Activated CD4-positive, alpha-beta T cell treated with anti-CD3 and anti-CD28 coated beads, Interleukin-2, amount 10 ng/mL, durations not matched to agents 7 days and 5 days (primary cell): ENCODE measurements around the gene GRID1. TPM values are rescaled to one million over a fixed set of nuclear protein-coding genes. Genes with fewer than 3 reads are reported as not detected.

Experiments
- CTCF ChIA-PET: fragments of 350-600 bp; sonication (Branson Sonifier 250); formaldehyde crosslinking; loops from one replicate; lab custom pipeline; 2021; ENCODE audit warnings: antibody characterized with exemption; lab: Charles Lee
- POLR2A ChIA-PET: fragments of 350-600 bp; sonication (Branson Sonifier 250); formaldehyde crosslinking; loops from one replicate; lab custom pipeline; 2021; ENCODE audit warnings: antibody characterized with exemption; lab: Charles Lee
- DNase-seq: peaks from one replicate; pipeline ENCODE4 v3.0.0-alpha.2; 2020
- H3K27ac Mint-ChIP-seq: one replicate; pipeline ENCODE4 v1.8.0; 2021; ENCODE audit warnings: mild to moderate bottlenecking, moderate library complexity, mixed read lengths
- H3K27me3 Mint-ChIP-seq: one replicate; pipeline ENCODE4 v1.8.0; 2021; ENCODE audit warnings: mixed read lengths
- H3K36me3 Mint-ChIP-seq: one replicate; pipeline ENCODE4 v1.8.0; 2021; ENCODE audit warnings: low read depth, mixed read lengths
- H3K4me1 Mint-ChIP-seq: one replicate; pipeline ENCODE4 v1.8.0; 2021; ENCODE audit warnings: mixed read lengths
- H3K4me3 Mint-ChIP-seq: one replicate; pipeline ENCODE4 v1.8.0; 2021; ENCODE audit warnings: mild to moderate bottlenecking, moderate library complexity, mixed read lengths
- H3K9me3 Mint-ChIP-seq: one replicate; pipeline ENCODE4 v1.8.0; 2021; ENCODE audit warnings: mixed read lengths
- total RNA-seq, 2 experiments: library from RNA; stranded (reverse); gene quantifications; one replicate each; pipeline ENCODE4 v1.2.3, GENCODE V29; 2021

GRID1 gene
- total RNA-seq, 2 experiments from 2014 or later: not detected

GRCh38 chr10:85665681-85666080 is 700.9 kb downstream of the GRID1 start:
- Mint-ChIP-seq H3K36me3 (no peaks in the 10 kb centered on the region), H3K27me3 (no peaks in the 10 kb centered on the region), H3K4me1 (peaks cover 5% of the 10 kb centered on the region), H3K27ac (no peak overlapping the region), H3K9me3 (no peaks in the 10 kb centered on the region), H3K4me3 (no peak overlapping the region)
- CTCF ChIA-PET: no interaction called here
- POLR2A ChIA-PET: no interaction called here
- no peak for DNase-seq

DNA sequence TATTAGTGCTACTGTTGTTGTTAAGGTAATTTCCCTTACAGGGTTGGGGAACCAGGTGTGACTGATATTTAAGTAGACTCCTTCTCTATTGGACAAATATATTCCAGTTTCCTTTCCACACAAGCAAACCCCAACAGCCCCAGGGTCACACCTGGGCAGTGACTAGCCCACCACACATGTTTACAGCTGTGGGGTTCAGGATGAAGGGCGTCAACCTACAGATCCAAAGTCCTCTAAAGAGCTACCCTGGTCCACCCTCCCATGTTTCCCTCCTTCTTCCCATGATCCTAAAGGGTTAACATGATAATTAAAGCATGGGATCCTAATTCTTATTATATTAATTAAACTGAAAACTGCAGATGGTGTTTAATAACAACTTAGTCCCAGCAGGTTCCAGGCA is 701.5 kb downstream of the GRID1 start:
- H3K27me3 Mint-ChIP-seq: no peaks in the 10 kb centered on the region
- POLR2A ChIA-PET: no interaction called here
- peaks cover 5% of the 10 kb centered on the region for H3K4me1 Mint-ChIP-seq
- no peaks in the 10 kb centered on the region for H3K36me3 Mint-ChIP-seq
- CTCF ChIA-PET: no interaction called here
- no peak overlapping the region for H3K27ac Mint-ChIP-seq
- no peaks in the 10 kb centered on the region for H3K9me3 Mint-ChIP-seq
- no peak overlapping the region for H3K4me3 Mint-ChIP-seq
- no peak for DNase-seq

- no peaks in the 10 kb centered on the region for H3K27me3 Mint-ChIP-seq
- POLR2A ChIA-PET: no interaction called here
- CTCF ChIA-PET: no interaction called here
- H3K4me1 Mint-ChIP-seq: peaks cover 3% of the 10 kb centered on the region
- no peak overlapping the region for H3K27ac Mint-ChIP-seq
- DNase-seq: no peak
- H3K36me3 Mint-ChIP-seq: no peaks in the 10 kb centered on the region
- no peak overlapping the region for H3K4me3 Mint-ChIP-seq
- H3K9me3 Mint-ChIP-seq: no peaks in the 10 kb centered on the region
Observed at GRCh38 chr10:85661123-85661522, 705.5 kb downstream of the GRID1 start.

DNA sequence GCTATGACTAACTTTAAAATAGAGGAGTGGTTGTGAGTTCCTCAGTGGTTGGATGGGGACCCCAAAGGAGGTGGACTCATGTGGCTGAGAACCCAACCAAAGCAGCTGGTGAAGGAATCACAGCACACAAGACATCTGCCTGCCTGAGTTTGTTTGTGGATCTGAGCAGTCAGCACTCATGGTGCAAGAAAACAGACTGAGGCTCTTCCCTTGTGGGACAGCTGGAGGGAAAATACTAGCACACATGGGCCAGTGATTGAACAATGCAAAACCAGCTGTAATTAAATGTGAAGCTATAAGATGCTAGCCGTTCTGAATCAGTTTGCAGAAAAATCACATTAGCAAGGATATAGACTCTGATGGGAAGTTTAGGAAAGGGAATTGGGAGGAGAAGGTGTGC is 707.3 kb downstream of the GRID1 start:
- CTCF ChIA-PET: interaction anchor here (1.1 kb wide), 1 partner anchor 15 kb away, joined by 4 read pairs; no protein-coding TSS in a partner anchor
- H3K27me3 Mint-ChIP-seq: no peaks in the 10 kb centered on the region
- H3K9me3 Mint-ChIP-seq: no peaks in the 10 kb centered on the region
- no peak overlapping the region for H3K27ac Mint-ChIP-seq
- DNase-seq: no peak
- H3K4me1 Mint-ChIP-seq: no peaks in the 10 kb centered on the region
- no peak overlapping the region for H3K4me3 Mint-ChIP-seq
- H3K36me3 Mint-ChIP-seq: no peaks in the 10 kb centered on the region
- POLR2A ChIA-PET: interaction anchor here (0.5 kb wide), 1 partner anchor 307 kb away, joined by 3 read pairs; no protein-coding TSS in a partner anchor

DNA sequence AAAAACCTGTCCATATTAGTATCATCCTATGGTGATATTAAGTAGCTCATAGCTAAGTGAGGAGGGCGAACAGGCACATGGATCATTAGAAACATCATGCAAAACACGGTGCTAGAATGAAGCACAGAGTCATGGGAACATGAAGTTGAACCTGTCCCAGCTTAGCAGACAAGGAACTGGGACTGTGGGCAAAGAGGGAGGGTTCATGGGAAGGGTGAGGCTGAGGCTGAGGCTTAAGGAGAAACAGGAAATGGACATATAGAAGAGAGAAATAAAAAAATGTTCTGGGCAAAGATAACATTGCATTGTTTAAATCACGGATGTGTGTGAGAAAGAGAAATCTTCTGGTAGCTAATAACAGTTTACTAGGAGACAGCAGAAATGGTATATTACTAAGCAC is 708.1 kb downstream of the GRID1 start:
- POLR2A ChIA-PET: interaction anchor here (0.5 kb wide), 1 partner anchor 306 kb away, joined by 3 read pairs; no protein-coding TSS in a partner anchor

GRCh38 chr10:85657476-85658113 is 709.0 kb downstream of the GRID1 start:
- no peaks in the 10 kb centered on the region for H3K4me1 Mint-ChIP-seq

More for the DNA sequence above, 708.1 kb downstream of the GRID1 start:
- H3K27me3 Mint-ChIP-seq: no peaks in the 10 kb centered on the region
- no peak for DNase-seq
- H3K4me1 Mint-ChIP-seq: no peaks in the 10 kb centered on the region
- no peaks in the 10 kb centered on the region for H3K36me3 Mint-ChIP-seq
- H3K9me3 Mint-ChIP-seq: no peaks in the 10 kb centered on the region
- H3K4me3 Mint-ChIP-seq: no peak overlapping the region
- H3K27ac Mint-ChIP-seq: no peak overlapping the region
- CTCF ChIA-PET: interaction anchor here (1.0 to 1.1 kb wide), 2 partner anchors 14 to 24 kb away, joined by 3 to 4 read pairs; no protein-coding TSS in a partner anchor

DNA sequence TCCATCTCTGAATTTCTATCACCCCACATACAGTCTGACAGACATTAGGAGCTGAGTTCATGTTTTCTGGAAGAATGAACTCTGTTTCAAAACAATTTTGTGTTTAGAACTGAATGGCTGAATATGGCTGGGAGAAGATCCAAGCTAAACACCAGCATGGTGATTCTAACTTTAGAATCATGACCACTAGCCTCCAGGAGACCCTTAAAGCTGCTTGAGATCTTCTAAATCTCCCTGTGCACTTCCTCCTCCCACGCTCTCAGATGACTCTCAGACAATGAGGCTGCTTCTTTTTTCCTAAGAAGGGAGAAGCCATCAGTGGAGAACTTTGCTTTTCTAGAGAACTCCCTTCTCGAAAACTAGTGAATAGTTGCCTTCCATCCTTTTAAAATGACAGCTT is 711.2 kb downstream of the GRID1 start:
- no peak for DNase-seq
- no peak overlapping the region for H3K27ac Mint-ChIP-seq
- ChIA-PET CTCF (interaction anchor here (1.0 kb wide), 2 partner anchors 9 to 24 kb away, joined by 3 read pairs; no protein-coding TSS in a partner anchor), POLR2A (no interaction called here)
- no peaks in the 10 kb centered on the region for H3K27me3 Mint-ChIP-seq
- H3K4me1 Mint-ChIP-seq: no peaks in the 10 kb centered on the region
- no peak overlapping the region for H3K4me3 Mint-ChIP-seq
- H3K36me3 Mint-ChIP-seq: no peaks in the 10 kb centered on the region
- H3K9me3 Mint-ChIP-seq: no peaks in the 10 kb centered on the region

More at GRCh38 chr10:85657476-85658113, 709.0 kb downstream of the GRID1 start:
- Mint-ChIP-seq H3K9me3 (no peaks in the 10 kb centered on the region), H3K4me3 (no peak overlapping the region), H3K36me3 (no peaks in the 10 kb centered on the region), H3K27ac (no peak overlapping the region), H3K27me3 (no peaks in the 10 kb centered on the region)
- POLR2A ChIA-PET: no interaction called here
- DNase-seq: no peak
- CTCF ChIA-PET: interaction anchor here (1.0 kb wide), 2 partner anchors 23 to 45 kb away, joined by 3 read pairs; no protein-coding TSS in a partner anchor

- H3K36me3 Mint-ChIP-seq: no peaks in the 10 kb centered on the region
- no peaks in the 10 kb centered on the region for H3K27me3 Mint-ChIP-seq
- DNase-seq: no peak
- H3K9me3 Mint-ChIP-seq: no peaks in the 10 kb centered on the region
- no peak overlapping the region for H3K27ac Mint-ChIP-seq
- no peaks in the 10 kb centered on the region for H3K4me1 Mint-ChIP-seq
- ChIA-PET POLR2A (no interaction called here), CTCF (no interaction called here)
- H3K4me3 Mint-ChIP-seq: no peak overlapping the region
Observed at GRCh38 chr10:85651497-85651882, 715.1 kb downstream of the GRID1 start.

DNA sequence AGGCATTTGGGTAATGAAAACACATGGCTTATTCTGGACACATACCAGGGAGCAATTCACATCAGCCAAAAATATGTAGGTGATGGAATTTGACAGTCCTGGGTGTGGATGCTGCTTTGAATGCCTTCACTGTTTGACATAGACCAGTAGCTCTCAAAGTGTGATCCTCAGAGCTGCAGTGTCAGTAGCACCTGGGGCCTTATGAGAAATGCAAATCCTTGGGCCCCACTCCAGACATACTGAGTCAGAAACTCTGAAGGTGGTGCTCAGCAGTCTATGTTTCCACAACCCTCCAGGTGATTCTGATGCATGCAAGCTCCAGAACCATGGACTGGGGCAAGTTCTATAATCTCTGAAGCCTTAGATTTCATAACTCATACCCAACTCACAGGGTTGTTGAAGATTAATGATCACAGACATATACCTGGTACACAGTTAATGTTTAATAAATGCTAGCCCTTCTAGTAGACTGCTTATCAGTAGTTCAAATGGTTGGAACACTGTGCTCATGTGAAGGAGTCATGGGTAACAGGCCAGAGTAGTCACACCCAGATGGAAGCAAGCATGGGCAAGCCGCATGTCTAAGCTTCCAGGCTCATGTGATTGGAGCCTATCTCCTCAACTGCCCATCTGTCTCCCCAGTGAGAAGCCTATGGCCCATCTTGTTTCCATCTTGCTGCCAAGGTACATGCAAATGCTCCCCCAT is 715.7 kb downstream of the GRID1 start:
- H3K9me3 Mint-ChIP-seq: no peaks in the 10 kb centered on the region

GRCh38 chr10:85649461-85649860 is 717.1 kb downstream of the GRID1 start:
- no peaks in the 10 kb centered on the region for H3K27me3 Mint-ChIP-seq
- no peaks in the 10 kb centered on the region for H3K4me1 Mint-ChIP-seq
- no peaks in the 10 kb centered on the region for H3K36me3 Mint-ChIP-seq
- DNase-seq: no peak
- POLR2A ChIA-PET: no interaction called here
- no peaks in the 10 kb centered on the region for H3K9me3 Mint-ChIP-seq
- CTCF ChIA-PET: no interaction called here
- no peak overlapping the region for H3K27ac Mint-ChIP-seq
- no peak overlapping the region for H3K4me3 Mint-ChIP-seq

More for the DNA sequence above, 715.7 kb downstream of the GRID1 start:
- no peaks in the 10 kb centered on the region for H3K36me3 Mint-ChIP-seq
- no peak overlapping the region for H3K4me3 Mint-ChIP-seq
- no peaks in the 10 kb centered on the region for H3K4me1 Mint-ChIP-seq
- no peak overlapping the region for H3K27ac Mint-ChIP-seq
- DNase-seq: no peak
- H3K27me3 Mint-ChIP-seq: no peaks in the 10 kb centered on the region
- ChIA-PET CTCF (no interaction called here), POLR2A (no interaction called here)

DNA sequence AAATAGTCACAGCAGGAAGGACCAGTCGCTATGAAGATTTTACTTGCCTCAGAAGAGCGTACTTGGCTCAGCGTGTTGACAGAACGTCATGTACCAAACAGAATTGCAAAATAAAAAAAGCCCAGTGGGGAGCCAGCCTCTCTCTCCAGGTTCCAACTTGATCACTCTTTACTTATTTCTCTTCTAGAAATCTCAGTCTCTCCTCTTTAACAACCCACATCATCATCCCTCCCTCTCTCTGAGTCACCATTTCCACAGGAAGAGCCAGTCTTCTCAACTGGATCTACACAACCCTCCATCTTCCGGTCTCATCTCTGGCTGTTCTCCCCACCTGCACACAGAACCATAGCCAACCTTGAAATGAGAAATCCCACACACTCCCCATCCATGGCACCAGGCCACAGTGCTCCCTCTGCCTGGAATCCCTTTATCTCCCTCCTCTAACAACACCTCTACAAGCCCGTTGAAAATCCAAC is 718.3 kb downstream of the GRID1 start:
- ChIA-PET CTCF (no interaction called here), POLR2A (no interaction called here)
- Mint-ChIP-seq H3K4me3 (no peak overlapping the region), H3K9me3 (no peaks in the 10 kb centered on the region), H3K4me1 (no peaks in the 10 kb centered on the region), H3K36me3 (no peaks in the 10 kb centered on the region), H3K27ac (no peak overlapping the region), H3K27me3 (no peaks in the 10 kb centered on the region)
- no peak for DNase-seq

DNA sequence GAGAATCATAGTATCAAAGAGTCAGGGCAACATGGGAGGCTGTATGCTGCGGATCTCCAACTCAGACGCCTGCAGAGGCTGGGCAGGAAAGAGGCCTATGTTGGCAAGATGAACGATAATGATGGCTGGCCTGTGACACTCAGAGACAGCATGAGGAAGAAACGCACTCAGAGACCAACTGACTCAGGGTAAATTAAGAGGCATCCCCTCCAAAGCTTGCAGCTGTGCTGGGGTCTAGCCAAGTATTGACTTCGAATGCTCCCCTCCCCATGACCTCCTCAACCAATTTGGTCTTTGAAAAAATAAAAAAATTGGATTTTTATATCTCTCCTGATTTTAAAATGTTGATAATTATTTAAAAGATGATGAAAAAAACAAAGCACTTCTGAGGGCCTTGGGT is 718.9 kb downstream of the GRID1 start:
- Mint-ChIP-seq H3K9me3 (no peaks in the 10 kb centered on the region), H3K4me3 (no peak overlapping the region), H3K36me3 (no peaks in the 10 kb centered on the region), H3K27me3 (no peaks in the 10 kb centered on the region), H3K4me1 (no peaks in the 10 kb centered on the region), H3K27ac (no peak overlapping the region)
- CTCF ChIA-PET: no interaction called here
- POLR2A ChIA-PET: no interaction called here
- DNase-seq: no peak

DNA sequence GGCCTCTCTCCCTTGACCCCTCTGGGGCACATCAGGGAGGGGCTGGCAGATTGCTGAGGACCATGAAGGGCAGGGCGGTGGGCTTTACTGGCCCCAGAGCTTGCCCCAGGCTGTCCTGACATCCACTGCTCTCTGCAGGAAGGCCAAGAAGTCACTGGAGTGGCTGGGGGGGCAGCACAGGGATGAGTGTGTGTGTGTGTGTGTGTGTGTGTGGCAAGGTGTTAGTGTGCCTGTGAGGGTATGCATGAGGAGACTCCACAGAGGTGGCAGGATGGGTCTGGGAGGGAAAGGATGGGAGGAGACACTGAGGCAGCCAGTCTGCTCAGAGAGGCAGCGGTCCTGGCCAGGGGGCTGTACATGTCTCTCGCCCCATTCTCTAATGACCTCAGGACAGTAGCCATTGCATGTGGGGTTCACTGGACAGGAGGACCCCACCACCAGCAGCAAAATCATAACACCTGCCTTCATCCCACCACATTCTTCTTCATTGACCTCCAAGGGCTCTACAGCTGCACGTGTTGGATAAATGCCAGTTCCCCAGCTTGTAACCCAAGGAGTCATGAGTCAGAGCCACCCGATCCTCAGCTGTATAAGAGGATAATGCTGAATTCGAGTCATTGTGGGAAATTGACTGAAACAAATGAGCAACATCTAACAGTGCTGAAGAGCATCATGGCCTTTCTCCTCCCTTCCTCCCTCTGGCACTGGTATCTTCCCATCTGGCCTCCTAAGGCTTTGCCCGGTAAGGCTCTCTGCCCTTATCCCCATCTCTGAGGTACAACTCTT is 720.5 kb downstream of the GRID1 start:
- Mint-ChIP-seq H3K4me1 (no peaks in the 10 kb centered on the region), H3K9me3 (no peaks in the 10 kb centered on the region), H3K27ac (no peak overlapping the region), H3K36me3 (no peaks in the 10 kb centered on the region), H3K27me3 (no peaks in the 10 kb centered on the region), H3K4me3 (no peak overlapping the region)
- ChIA-PET POLR2A (no interaction called here), CTCF (no interaction called here)
- no peak for DNase-seq
